ENCODE measurements around the gene MEIS1.

Gene MEIS1

GRCh38 chr2:66607152-66607551, 172.2 kb downstream of the MEIS1 start:
- in situ Hi-C loops (cut with HindIII; ENCODE audit: low sequenced_read_pairs): no loop called here
